Nephron (organoid): ENCODE measurements around the gene ENGASE.

Experiments used
- H3K27ac Mint-ChIP-seq, 3 experiments: 2 replicates each; pipeline ENCODE4 v1.8.0; 2020; ENCODE audit warnings: mixed read lengths in 3 of 3, mild to moderate bottlenecking in 2 of 3, moderate library complexity in 1 of 3
- H3K27me3 Mint-ChIP-seq: 2 replicates; pipeline ENCODE4 v1.8.0; 2021; ENCODE audit warnings: low read depth, mild to moderate bottlenecking, moderate library complexity, mixed read lengths
- H3K36me3 Mint-ChIP-seq: 2 replicates; pipeline ENCODE4 v1.8.0; 2020; ENCODE audit warnings: low read depth, mixed read lengths
- H3K4me1 Mint-ChIP-seq: 2 replicates; pipeline ENCODE4 v1.8.0; 2020; ENCODE audit warnings: mixed read lengths
- H3K4me3 Mint-ChIP-seq, 3 experiments: 2 replicates each; pipeline ENCODE4 v1.8.0; 2020; ENCODE audit warnings: mild to moderate bottlenecking in 3 of 3, mixed read lengths in 3 of 3, moderate library complexity in 2 of 3
- H3K9me3 Mint-ChIP-seq: 2 replicates; pipeline ENCODE4 v1.8.0; 2020; ENCODE audit warnings: mixed read lengths
- CTCF ChIP-seq, 3 experiments: fragments of 200-600 bp; sonication (generic); IDR thresholded peaks; one replicate each; pipeline ENCODE4 v1.5.0; 2021; ENCODE audit warnings: antibody characterized with exemption in 3 of 3; ENCODE audit not compliant: unreplicated experiment in 3 of 3

ENGASE gene

DNA sequence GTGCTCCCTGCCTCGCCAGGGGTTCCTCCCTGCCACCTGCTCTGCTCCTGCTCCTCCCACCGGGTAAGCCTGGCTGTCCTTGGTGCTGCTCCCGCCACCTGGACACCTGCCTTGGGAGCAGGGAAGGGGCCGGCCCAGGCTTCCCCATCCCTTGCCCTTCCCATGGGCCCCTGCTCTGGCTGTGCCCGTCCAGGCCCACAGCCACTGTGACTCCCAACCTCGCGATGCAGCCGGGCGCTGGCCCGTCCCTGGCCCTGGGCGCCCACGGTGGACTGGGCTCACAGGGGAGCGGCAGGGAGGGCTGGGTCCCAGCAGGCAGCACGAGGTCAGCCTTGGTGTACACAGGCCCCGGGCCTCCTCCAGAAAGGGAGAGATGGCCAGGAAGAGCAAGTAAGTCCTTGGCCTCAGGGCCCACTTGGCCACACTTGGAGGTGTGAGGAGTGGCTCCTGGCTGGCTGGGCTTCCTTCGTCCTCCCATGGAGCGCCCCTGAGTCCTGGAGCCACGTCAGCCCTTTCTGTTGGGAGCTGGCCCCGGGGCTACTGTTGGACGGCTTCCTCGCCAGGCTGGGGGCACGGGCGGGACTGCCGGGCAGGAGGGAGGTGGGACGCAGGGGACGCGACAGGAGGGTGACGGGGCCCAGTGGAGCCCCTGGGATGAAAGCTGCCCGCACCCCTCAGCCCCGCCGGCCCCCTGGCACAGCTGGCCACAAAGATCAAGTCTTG, 15.3 kb downstream of the ENGASE start:
- Mint-ChIP-seq H3K36me3 (no peaks in the 10 kb centered on the region), H3K4me1 (peaks cover 5% of the 10 kb centered on the region), H3K27ac (no peak overlapping the region), H3K9me3 (no peaks in the 10 kb centered on the region), H3K4me3 (no peak overlapping the region), H3K27me3 (peaks cover 22% of the 10 kb centered on the region)
- TF ChIP-seq CTCF (IDR thresholded peaks at IDR 0.05; ENCODE audit: unreplicated experiment in 3 of 3) = no peak

DNA sequence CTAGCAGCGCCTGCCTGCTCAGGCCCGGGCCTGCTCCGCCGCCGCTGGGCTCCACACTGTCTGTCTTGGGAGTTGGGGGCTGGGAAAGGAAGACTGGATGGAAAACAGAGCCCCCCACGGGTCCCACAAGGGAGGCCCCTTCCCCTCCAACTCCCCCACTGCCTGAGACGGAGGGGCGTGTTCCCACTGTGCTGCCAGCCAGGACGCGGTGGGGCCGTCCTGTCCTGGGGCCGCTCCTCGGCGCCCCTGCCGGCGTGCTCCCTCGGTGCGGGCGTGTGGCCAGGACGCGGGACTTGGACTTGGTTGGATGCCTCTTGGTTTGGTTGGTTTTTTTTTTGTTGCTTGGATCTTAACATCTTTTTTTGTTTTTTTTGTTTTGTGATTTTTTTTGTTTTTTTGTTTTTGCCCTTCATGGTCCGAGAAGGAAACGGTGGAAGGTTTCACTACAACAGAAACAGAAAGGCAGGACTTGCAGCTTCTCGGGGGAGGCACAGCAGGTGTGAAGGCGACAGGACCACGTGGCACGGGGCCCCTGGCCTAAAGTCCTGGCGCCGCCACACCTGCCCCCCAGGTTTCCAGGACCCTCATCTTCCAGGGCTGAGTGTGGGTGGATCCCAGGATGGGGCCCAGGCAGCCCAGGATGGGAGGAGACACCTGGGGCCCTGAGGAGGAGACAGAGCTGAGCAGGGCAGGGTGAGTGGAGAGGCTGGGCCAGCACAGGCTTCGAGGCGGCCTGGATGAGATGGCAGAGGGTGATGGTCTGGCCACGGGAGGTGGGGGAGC, 16.0 kb downstream of the ENGASE start:
- TF ChIP-seq CTCF (IDR thresholded peaks at IDR 0.05; ENCODE audit: unreplicated experiment in 3 of 3) = peak; percentile 34 to 38 (median 37)
- Mint-ChIP-seq H3K27ac (peak overlapping the region in 1 of 3 experiments; percentile 19), H3K36me3 (no peaks in the 10 kb centered on the region), H3K27me3 (peaks cover 26% of the 10 kb centered on the region), H3K4me3 (no peak overlapping the region), H3K9me3 (no peaks in the 10 kb centered on the region), H3K4me1 (peaks cover 5% of the 10 kb centered on the region)

- no peaks in the 10 kb centered on the region for H3K9me3 Mint-ChIP-seq
- no peak overlapping the region for H3K4me3 Mint-ChIP-seq
- H3K4me1 Mint-ChIP-seq = peaks cover 5% of the 10 kb centered on the region
- H3K27me3 Mint-ChIP-seq = peaks cover 32% of the 10 kb centered on the region
- no peak overlapping the region for H3K27ac Mint-ChIP-seq
- H3K36me3 Mint-ChIP-seq = no peaks in the 10 kb centered on the region
- no peak for TF ChIP-seq CTCF (IDR thresholded peaks at IDR 0.05; ENCODE audit: unreplicated experiment in 3 of 3)
Observed at GRCh38 chr17:79091226-79091670, 16.6 kb downstream of the ENGASE start.

- peaks cover 41% of the 10 kb centered on the region for H3K27me3 Mint-ChIP-seq
Observed at GRCh38 chr17:79092567-79092966, 17.9 kb downstream of the ENGASE start.

GRCh38 chr17:79093270-79093669, 18.6 kb downstream of the ENGASE start:
- no peak overlapping the region for H3K4me3 Mint-ChIP-seq
- H3K27ac Mint-ChIP-seq = no peak overlapping the region
- peaks cover 48% of the 10 kb centered on the region for H3K27me3 Mint-ChIP-seq
- TF ChIP-seq CTCF (IDR thresholded peaks at IDR 0.05; ENCODE audit: unreplicated experiment in 3 of 3) = no peak
- H3K4me1 Mint-ChIP-seq = peaks cover 5% of the 10 kb centered on the region
- no peaks in the 10 kb centered on the region for H3K9me3 Mint-ChIP-seq
- H3K36me3 Mint-ChIP-seq = no peaks in the 10 kb centered on the region

More at GRCh38 chr17:79092567-79092966, 17.9 kb downstream of the ENGASE start:
- no peak for TF ChIP-seq CTCF (IDR thresholded peaks at IDR 0.05; ENCODE audit: unreplicated experiment in 3 of 3)
- Mint-ChIP-seq H3K9me3 (no peaks in the 10 kb centered on the region), H3K36me3 (no peaks in the 10 kb centered on the region), H3K4me1 (peaks cover 5% of the 10 kb centered on the region), H3K27ac (no peak overlapping the region), H3K4me3 (no peak overlapping the region)
